Measurements from ENCODE around the gene LAD1. TPM values are rescaled to one million over a fixed set of nuclear protein-coding genes. Genes with fewer than 3 reads are reported as not detected.

The LAD1 gene
- total and polyA plus RNA-seq, 2 experiments from 2014 or later, result 63.5 to 64.2 TPM

- TF ChIP-seq CTCF (IDR thresholded peaks at IDR 0.05; ENCODE audit: poor library complexity) (no peak), EZH2phosphoT487 (IDR thresholded peaks at IDR 0.05; ENCODE audit: low read depth, severe bottlenecking, unreplicated experiment) (no peak), EZH2 (IDR thresholded peaks at IDR 0.05; ENCODE audit: borderline replicate concordance) (no peak)
- no peaks in the 10 kb centered on the region for H3K9me2 ChIP-seq (replicated peaks; ENCODE audit: insufficient read depth)
- no peak overlapping the region for H3K4me2 ChIP-seq
- 78% methylated on average over 13 of the region's 13 CpGs for WGBS (ENCODE audit: low lambda C conversion rate, missing lambda C conversion rate)
- no peaks in the 10 kb centered on the region for H3K9me3 ChIP-seq (ENCODE audit: low read depth)
- no peak for DNase-seq (ENCODE audit: low spot score)
- H3K79me2 ChIP-seq, result no peaks in the 10 kb centered on the region
- no peak overlapping the region for H2AFZ ChIP-seq
- no peaks in the 10 kb centered on the region for H4K20me1 ChIP-seq (ENCODE audit: insufficient read depth, poor library complexity, severe bottlenecking)
- no peaks in the 10 kb centered on the region for H3K36me3 ChIP-seq (replicated peaks; ENCODE audit: insufficient read depth, low read depth)
- H3K4me3 ChIP-seq, result no peak overlapping the region
- no peaks in the 10 kb centered on the region for H3K27me3 ChIP-seq
- H3K27ac ChIP-seq, result no peak overlapping the region
- H3K4me1 ChIP-seq (ENCODE audit: insufficient read depth), result no peaks in the 10 kb centered on the region
These were observed 45.8 kb downstream of the LAD1 start for GRCh38 chr1:201353186-201353940.

GRCh38 chr1:201351617-201352016, 47.5 kb downstream of the LAD1 start:
- TF ChIP-seq CTCF (IDR thresholded peaks at IDR 0.05; ENCODE audit: poor library complexity) (no peak), EZH2 (IDR thresholded peaks at IDR 0.05; ENCODE audit: borderline replicate concordance) (no peak), EZH2phosphoT487 (IDR thresholded peaks at IDR 0.05; ENCODE audit: low read depth, severe bottlenecking, unreplicated experiment) (no peak)
- Histone ChIP-seq H3K9me3 (ENCODE audit: low read depth) (no peaks in the 10 kb centered on the region), H3K4me2 (no peak overlapping the region)

GRCh38 chr1:201350884-201351283, 48.2 kb downstream of the LAD1 start:
- no peaks in the 10 kb centered on the region for H3K27me3 ChIP-seq
- no peaks in the 10 kb centered on the region for H3K9me2 ChIP-seq (replicated peaks; ENCODE audit: insufficient read depth)
- H2AFZ ChIP-seq, result no peak overlapping the region
- WGBS (ENCODE audit: low lambda C conversion rate, missing lambda C conversion rate), result 84% methylated on average over 7 of the region's 7 CpGs
- TF ChIP-seq EZH2 (IDR thresholded peaks at IDR 0.05; ENCODE audit: borderline replicate concordance), result no peak
- H3K9me3 ChIP-seq (ENCODE audit: low read depth), result no peaks in the 10 kb centered on the region
- H3K27ac ChIP-seq, result no peak overlapping the region
- no peaks in the 10 kb centered on the region for H3K79me2 ChIP-seq
- no peak for DNase-seq (ENCODE audit: low spot score)
- no peaks in the 10 kb centered on the region for H3K36me3 ChIP-seq (replicated peaks; ENCODE audit: insufficient read depth, low read depth)
- no peak overlapping the region for H3K4me3 ChIP-seq
- H3K4me2 ChIP-seq, result no peak overlapping the region
- no peaks in the 10 kb centered on the region for H4K20me1 ChIP-seq (ENCODE audit: insufficient read depth, poor library complexity, severe bottlenecking)
- H3K4me1 ChIP-seq (ENCODE audit: insufficient read depth), result no peaks in the 10 kb centered on the region

More at GRCh38 chr1:201351617-201352016, 47.5 kb downstream of the LAD1 start:
- Histone ChIP-seq H3K79me2 (no peaks in the 10 kb centered on the region), H3K27ac (no peak overlapping the region), H3K9me2 (replicated peaks; ENCODE audit: insufficient read depth) (no peaks in the 10 kb centered on the region), H3K4me1 (ENCODE audit: insufficient read depth) (no peaks in the 10 kb centered on the region), H3K27me3 (no peaks in the 10 kb centered on the region), H2AFZ (no peak overlapping the region), H4K20me1 (ENCODE audit: insufficient read depth, poor library complexity, severe bottlenecking) (no peaks in the 10 kb centered on the region), H3K4me3 (no peak overlapping the region), H3K36me3 (replicated peaks; ENCODE audit: insufficient read depth, low read depth) (no peaks in the 10 kb centered on the region)
- no peak for DNase-seq (ENCODE audit: low spot score)

GRCh38 chr1:201350361-201350725, 48.8 kb downstream of the LAD1 start:
- WGBS (ENCODE audit: low lambda C conversion rate, missing lambda C conversion rate), result 79% methylated on average over 2 of the region's 2 CpGs
- H3K27me3 ChIP-seq, result no peaks in the 10 kb centered on the region
- no peak for DNase-seq (ENCODE audit: low spot score)
- H3K4me2 ChIP-seq, result no peak overlapping the region
- H3K9me2 ChIP-seq (replicated peaks; ENCODE audit: insufficient read depth), result no peaks in the 10 kb centered on the region
- H3K36me3 ChIP-seq (replicated peaks; ENCODE audit: insufficient read depth, low read depth), result no peaks in the 10 kb centered on the region
- H3K79me2 ChIP-seq, result no peaks in the 10 kb centered on the region
- TF ChIP-seq CTCF (IDR thresholded peaks at IDR 0.05; ENCODE audit: poor library complexity), result no peak
- TF ChIP-seq EZH2phosphoT487 (IDR thresholded peaks at IDR 0.05; ENCODE audit: low read depth, severe bottlenecking, unreplicated experiment), result no peak
- no peaks in the 10 kb centered on the region for H3K9me3 ChIP-seq (ENCODE audit: low read depth)
- H4K20me1 ChIP-seq (ENCODE audit: insufficient read depth, poor library complexity, severe bottlenecking), result no peaks in the 10 kb centered on the region
- H3K4me3 ChIP-seq, result no peak overlapping the region
- no peak overlapping the region for H3K27ac ChIP-seq
- H2AFZ ChIP-seq, result no peak overlapping the region
- H3K4me1 ChIP-seq (ENCODE audit: insufficient read depth), result no peaks in the 10 kb centered on the region

Measured in hepatocyte (in vitro differentiated cells).